Fibroblast of villous mesenchyme (primary cell): ENCODE measurements around the gene ZNF234. TPM values are rescaled to one million over a fixed set of nuclear protein-coding genes. Genes with fewer than 3 reads are reported as not detected.

Experiments used
- DNase-seq: peaks from one replicate; pipeline ENCODE4 v3.0.0-alpha.2; 2010; ENCODE audit warnings: low read depth
- H3K4me3 ChIP-seq: 2 replicates; pipeline ENCODE4 v1.5.1; 2011; ENCODE audit warnings: low read depth, mild to moderate bottlenecking, low read length
- CTCF ChIP-seq: IDR thresholded peaks from 2 replicates; pipeline ENCODE4 v1.5.1; 2012; ENCODE audit warnings: low read depth, mild to moderate bottlenecking, low read length; ENCODE audit not compliant: insufficient read depth
- total RNA-seq: library from RNA; depleted of rRNA; stranded (reverse); fragments of >200 nt; gene quantifications from 2 replicates; pipeline ENCODE4 v1.2.3, GENCODE V29; 2012

The ZNF234 gene
- total RNA-seq, 1 donor, result 12.5 TPM

GRCh38 chr19:44204772-44205171 is 63.4 kb downstream of the ZNF234 start:
- H3K4me3 ChIP-seq, result no peak overlapping the region
- TF ChIP-seq CTCF, result no peak
- no peak for DNase-seq

- H3K4me3 ChIP-seq, result peak overlapping the region; percentile 76
- DNase-seq, result peak; percentile 91
- TF ChIP-seq CTCF, result no peak
These were observed 65.9 kb downstream of the ZNF234 start for GRCh38 chr19:44207126-44207803.

Other genes starting within 250 kb of the ZNF234 start
- gene ZNF45, start 206.3 kb upstream of the ZNF234 start, total RNA-seq, result 18.4 and 25.5 TPM in 2 replicates
- 7.4 and 10.4 TPM in 2 replicates for gene ZNF221, start 190.3 kb upstream of the ZNF234 start, total RNA-seq
- 5.8 and 10.8 TPM in 2 replicates for gene ZNF155, start 157.4 kb upstream of the ZNF234 start, total RNA-seq
- gene ZNF230, start 138.6 kb upstream of the ZNF234 start, total RNA-seq, result 2.6 and 3.9 TPM in 2 replicates
- 6.1 and 6.9 TPM in 2 replicates for gene ZNF222, start 116.2 kb upstream of the ZNF234 start, total RNA-seq
- gene ZNF223, start 89.5 kb upstream of the ZNF234 start, total RNA-seq, result 4.5 and 5.6 TPM in 2 replicates
- 3.2 and 3.9 TPM in 2 replicates for gene ZNF284, start 69.4 kb upstream of the ZNF234 start, total RNA-seq
- gene ZNF224, start 47.2 kb upstream of the ZNF234 start, total RNA-seq, result 20.0 and 28.9 TPM in 2 replicates
- 4.5 and 7.3 TPM in 2 replicates for gene ZNF225, start 28.2 kb upstream of the ZNF234 start, total RNA-seq
- gene ZNF226, start 23.5 kb downstream of the ZNF234 start, total RNA-seq, result 15.5 and 21.2 TPM in 2 replicates
- 15.8 and 18.6 TPM in 2 replicates for gene ZNF227, start 71.0 kb downstream of the ZNF234 start, total RNA-seq
- 0.32 and 2.2 TPM in 2 replicates for gene ZNF233, start 118.3 kb downstream of the ZNF234 start, total RNA-seq
- gene ZNF235, start 163.5 kb downstream of the ZNF234 start, total RNA-seq, result 4.8 and 8.2 TPM in 2 replicates
- gene ZNF112, start 215.1 kb downstream of the ZNF234 start, total RNA-seq, result 6.4 and 8.6 TPM in 2 replicates